IPS-NIHi7 (cell line): Measurements from ENCODE around the gene PIGU.
"Not testable (repeated sequence)": the region's sequence is repeated elsewhere in the genome, so short reads cannot be mapped to it uniquely, and the experiment has no call there.

Source experiments
- DNase-seq: peaks from one replicate; pipeline ENCODE4 v3.0.0; 2012; ENCODE audit warnings: mixed read lengths; ENCODE audit errors: extremely low spot score

The PIGU gene

GRCh38 chr20:34661811-34662210 lies 15.1 kb downstream of the PIGU start:
- DNase-seq: not testable (repeated sequence)

DNA sequence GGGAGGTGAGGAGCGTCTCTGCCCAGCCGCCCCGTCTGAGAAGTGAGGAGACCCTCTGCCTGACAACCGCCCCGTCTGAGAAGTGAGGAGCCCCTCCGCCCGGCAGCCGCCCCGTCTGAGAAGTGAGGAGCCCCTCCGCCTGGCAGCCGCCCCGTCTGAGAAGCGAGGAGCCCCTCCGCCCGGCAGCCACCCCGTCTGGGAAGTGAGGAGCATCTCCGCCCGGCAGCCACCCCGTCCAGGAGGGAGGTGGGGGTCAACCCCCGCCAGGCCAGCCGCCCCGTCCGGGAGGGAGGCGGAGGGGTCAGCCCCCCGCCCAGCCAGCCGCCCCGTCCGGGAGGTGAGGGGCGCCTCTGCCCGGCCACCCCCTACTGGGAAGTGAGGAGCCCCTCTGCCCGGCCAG lies 18.2 kb downstream of the PIGU start:
- not testable (repeated sequence) for DNase-seq

DNA sequence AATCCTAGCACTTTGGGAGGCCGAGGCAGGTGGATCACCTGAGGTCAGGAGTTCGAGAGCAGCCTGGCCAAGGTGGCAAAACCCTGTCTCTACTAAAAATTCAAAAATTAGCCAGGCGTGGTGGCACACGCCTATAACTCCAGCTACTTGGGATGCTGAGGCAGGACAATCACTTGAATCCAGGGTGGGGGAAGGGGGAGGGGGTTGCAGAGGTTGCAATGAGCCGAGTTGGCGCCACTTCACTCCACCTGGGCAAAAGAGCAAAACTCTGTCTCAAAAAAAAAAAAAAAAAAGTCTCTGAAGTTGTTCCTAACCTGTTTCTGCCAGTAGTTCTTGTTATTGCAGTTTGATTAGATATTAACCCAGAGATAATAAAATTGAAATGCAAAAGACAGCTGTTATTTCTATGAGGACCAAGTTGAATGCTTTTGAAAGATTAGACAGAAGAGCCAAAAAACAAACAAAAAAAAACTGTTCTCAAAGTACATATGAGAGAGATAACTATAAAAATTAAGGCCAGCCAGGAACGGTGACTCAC lies 22.6 kb downstream of the PIGU start:
- DNase-seq: no peak

GRCh38 chr20:34651200-34651599 lies 25.7 kb downstream of the PIGU start:
- DNase-seq: no peak

- no peak for DNase-seq
These were observed 29.2 kb downstream of the PIGU start for GRCh38 chr20:34647737-34648136.

- DNase-seq: no peak
These were observed 31.9 kb downstream of the PIGU start for GRCh38 chr20:34644951-34645350.

- DNase-seq: no peak
These were observed 32.5 kb downstream of the PIGU start for GRCh38 chr20:34644345-34644744.

- DNase-seq: no peak
These were observed 33.0 kb downstream of the PIGU start for GRCh38 chr20:34643928-34644327.

DNA sequence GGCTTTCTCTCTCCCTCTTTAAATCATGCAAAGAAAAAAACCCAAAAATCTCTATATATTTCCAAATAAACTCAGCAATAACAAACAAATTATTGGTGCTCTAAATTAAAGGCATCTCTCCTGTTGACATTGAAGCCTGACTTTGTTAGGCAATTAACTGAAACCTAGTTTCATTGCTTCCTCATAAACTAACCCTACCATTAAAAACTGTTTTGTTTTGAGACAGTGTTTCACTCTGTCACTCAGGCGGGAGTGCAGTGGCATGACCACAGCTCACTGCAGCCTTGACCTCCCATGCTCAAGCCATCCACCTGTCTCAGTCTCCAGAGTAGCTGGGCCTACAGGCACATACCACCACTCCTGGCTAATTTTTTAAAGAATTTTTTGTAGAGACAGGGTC lies 34.9 kb downstream of the PIGU start:
- DNase-seq: no peak

DNA sequence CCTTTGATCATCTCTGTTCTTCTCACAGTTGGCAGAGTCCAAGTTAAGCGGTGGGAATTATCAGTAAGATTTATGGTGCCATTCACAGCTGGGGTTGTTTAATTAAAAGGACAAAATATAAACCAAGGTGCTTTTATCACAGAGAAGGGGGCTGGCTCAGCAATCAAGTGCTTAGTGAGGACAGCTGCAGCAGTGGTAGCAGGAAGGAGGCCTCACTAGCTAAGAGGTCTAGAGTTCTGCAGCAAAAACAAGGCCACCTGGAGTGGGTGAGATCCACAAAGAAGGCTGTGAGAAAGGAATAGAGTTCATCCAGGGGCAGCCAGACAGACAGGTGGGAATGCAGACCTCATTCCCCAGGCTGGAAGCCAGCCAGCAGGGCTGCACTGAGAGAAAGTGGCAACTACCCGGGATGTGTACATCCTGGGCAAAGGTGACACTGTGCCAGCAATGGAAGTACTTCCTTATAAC lies 37.1 kb downstream of the PIGU start:
- DNase-seq: no peak

- DNase-seq: no peak
These were observed 38.4 kb downstream of the PIGU start for GRCh38 chr20:34638532-34638931.

GRCh38 chr20:34638039-34638292 lies 38.9 kb downstream of the PIGU start:
- DNase-seq: no peak

DNA sequence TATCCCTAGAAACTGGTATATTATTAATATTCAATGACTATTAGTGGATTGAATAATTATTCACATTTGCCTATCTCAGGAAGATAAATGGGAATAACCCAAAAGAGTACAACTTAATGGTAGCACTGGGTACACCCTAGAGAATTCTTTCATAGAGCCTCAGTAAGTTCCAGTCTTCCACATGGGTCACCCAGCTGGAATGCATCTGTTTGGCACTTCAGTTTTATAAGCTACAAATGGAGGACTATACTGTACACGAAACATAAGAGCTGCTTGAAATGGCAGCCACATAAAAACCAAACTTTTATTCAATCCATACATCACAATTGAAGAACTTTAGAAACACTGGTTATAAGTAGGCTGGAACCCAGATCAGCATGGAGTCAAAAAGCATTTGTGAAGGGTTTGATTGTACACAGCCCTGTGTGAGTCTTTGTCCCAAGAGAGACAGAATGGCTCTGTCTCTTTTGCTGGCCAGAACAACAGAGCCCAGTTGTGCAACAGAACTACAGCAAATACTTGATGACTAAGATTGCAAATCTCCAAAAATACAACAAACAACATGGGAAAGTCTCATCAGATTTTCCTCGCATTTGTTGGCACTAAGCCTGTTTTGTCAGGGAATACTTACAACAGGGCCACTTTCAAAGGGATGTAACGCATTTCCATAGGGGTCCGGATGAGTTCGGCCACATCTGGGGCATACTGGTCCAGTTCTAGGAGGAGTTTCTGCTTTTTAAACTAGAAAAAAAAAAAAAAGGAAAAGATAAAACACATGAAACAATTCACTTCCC lies 39.5 kb downstream of the PIGU start:
- no peak for DNase-seq

GRCh38 chr20:34636648-34637047 lies 40.2 kb downstream of the PIGU start:
- no peak for DNase-seq

DNA sequence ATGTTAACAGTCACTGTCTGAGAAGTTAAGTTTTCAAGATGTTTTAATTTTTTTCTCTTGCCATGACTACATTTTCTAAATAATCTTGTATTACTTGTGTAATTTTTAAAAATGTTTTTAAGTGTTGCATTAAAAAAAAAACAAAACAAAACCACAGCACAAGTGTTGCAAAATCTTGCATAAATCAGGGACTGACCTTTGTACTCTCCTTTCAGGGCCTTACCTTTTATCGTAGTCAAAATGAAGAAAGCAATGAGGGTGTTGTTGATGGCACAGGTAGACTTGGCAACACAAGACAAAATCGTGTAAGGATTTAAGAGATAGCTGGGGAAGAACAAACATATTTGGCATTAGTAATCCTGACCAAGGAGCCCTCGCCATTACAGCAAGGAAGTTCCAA lies 42.5 kb downstream of the PIGU start:
- DNase-seq: no peak

GRCh38 chr20:34632870-34633452 lies 43.9 kb downstream of the PIGU start:
- DNase-seq: no peak

GRCh38 chr20:34629904-34630303 lies 47.0 kb downstream of the PIGU start:
- DNase-seq: no peak

DNA sequence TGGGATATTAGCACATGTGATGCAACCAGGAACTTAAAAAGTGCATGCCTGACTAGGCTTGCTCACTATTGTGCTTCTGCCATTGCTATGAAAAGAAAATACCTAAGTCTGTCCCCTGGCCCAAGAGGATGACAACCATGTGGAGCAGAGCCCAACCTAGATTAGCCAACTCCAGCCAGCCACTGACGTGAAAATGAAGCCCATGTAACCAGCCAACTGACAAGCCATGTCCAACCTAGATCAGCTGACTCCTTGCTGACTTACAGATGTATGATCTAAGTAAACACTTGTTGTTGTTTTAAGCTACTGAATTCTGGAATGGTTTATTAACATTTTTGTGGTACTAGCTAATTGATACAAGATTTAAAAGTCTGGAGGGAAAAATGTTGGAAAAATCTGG lies 47.5 kb downstream of the PIGU start:
- DNase-seq: no peak

DNA sequence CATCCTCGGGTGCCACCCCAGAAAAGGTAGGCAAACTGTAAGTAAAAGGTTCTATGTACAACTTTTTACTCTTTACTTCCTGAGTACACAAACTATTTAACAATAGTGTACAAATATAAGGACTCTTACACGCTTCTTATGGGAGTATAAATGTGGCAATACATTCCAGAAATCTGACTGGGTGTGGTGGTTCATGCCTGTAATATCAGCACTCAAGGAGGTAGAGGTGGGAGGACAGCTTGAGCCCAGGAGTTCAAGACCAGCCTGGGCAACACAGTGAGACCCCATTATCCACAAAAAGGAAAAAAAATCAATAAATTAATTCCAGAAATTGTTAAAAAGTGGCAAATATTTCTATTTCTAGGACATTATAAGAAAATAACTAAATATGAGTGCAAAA lies 48.9 kb downstream of the PIGU start:
- no peak for DNase-seq

GRCh38 chr20:34627458-34627857 lies 49.4 kb downstream of the PIGU start:
- no peak for DNase-seq

DNA sequence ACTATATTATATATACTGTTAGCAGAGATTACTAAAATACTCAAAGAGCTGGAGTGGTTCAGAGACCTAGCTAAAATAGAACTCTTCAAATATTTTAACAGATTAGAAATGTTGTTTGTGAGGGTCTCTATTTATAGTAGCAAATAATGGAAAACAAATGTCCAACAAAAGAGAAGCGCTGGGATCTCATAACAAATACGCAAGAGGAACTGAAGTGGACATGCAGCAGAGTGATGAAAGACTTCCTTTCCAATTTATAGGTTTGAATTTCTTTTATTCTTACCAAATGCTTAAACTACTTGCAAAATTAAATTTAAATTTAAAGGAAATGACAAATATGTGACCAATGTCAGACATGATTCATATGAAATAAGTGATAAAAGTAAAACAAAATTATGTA lies 49.9 kb downstream of the PIGU start:
- DNase-seq: no peak

DNA sequence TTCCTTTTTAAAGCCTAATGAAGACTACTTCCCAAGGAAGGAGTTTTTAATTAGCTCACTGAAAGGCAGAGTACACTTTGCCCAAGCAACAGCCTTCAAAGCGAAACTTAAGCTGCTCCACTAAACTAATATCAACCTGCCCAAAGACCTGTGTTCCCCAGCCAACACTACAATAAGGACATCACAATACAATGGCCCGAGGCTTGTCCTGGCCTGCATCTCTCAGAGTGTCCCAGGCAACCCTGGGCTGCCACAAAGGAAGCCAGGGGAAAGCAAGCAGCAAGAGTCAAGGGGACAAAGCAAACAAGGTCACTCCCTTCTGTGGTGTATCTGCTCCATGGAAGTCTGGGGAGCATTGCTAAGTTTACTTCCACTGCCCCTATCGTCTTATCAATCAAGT lies 52.3 kb downstream of the PIGU start:
- DNase-seq: no peak

GRCh38 chr20:34622821-34623451 lies 54.0 kb downstream of the PIGU start:
- no peak for DNase-seq
